Fibroblast of upper back skin (primary cell): ENCODE results near the gene TCEAL4.
"Not testable (repeated sequence)": the region's sequence is repeated elsewhere in the genome, so short reads cannot be mapped to it uniquely, and the experiment has no call there.

ENCODE experiments used
- DNase-seq: peaks from one replicate; pipeline ENCODE4 v3.0.0-alpha.2; 2013

TCEAL4 gene

DNA sequence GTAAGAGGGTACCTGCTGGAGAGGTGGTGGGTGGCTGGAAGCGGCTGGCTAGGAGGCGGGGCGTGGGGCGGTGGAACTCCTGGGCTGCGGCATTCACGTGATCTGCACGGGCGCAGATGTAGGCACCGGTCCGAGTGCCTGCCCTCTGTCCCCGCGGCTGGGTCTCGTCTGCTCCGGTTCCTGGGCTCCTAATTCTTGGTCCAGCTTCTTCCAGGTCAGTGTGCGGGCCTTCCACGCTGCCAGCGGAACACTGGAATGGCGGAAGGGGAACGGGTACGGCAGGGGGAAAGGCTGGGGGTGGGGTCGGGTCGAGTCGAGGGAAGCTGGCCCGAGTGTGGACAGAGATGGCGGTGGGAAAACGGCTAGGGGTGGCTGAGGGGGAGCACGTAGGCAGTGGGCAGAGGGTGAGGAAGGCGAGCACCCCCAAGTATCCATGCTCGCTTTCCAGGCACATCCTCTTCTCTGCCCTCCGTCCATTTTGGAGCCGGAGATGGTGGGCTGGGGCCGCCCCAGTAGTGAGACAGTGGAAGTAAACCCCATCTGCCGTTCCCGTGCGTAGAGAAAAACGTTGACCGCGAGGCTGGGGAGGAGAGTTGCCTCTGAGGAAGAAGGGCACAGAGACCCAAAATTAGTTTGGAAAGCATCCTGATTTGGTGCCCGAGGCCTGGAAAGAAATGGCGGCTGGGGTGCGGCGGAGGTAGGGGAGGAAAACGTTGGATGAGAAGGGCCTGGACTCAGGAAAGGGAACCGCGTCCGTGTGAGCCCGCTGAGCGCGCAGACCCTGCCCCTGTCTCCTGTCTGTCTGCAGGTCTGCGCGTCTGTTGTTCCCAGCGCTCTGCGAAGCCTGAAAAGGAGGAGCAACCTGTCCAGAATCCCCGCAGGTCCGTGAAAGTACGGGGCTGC lies at the start of gene TCEAL4:
TSS of gene TCEAL4 (plus strand) at position 105 of the 903 bp plus-strand sequence. CDS start 1,161 bp downstream, outside the sequence.
- peak; percentile 7 for DNase-seq

GRCh38 chrX:103536071-103536470 lies 49.2 kb upstream of the TCEAL4 start:
- no peak for DNase-seq

- DNase-seq, result no peak
Observed at GRCh38 chrX:103536732-103537131, 48.6 kb upstream of the TCEAL4 start.

DNA sequence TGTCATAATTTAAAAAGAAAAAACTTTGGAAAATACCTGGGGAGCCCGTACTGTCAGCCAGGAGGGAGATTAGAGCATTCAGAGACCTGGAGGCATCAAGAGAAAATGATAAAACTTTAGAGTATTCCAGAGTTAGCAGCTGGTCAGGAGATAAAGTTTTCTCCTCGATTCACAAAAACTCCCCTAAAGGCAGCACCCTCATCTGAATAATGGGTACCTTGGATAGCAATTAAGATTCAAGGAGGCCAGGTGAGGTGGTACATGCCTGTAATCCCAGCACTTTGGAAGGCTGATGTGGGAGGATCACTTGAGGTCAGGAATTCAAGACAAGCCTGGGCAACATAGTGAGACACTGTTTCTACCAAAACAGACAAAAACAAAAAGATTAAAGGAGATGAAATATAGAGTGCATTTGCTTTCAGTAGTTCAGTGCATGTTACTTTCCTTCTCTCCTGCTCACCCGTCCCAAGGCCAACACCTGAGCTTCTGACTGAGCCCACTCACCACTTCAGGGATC lies 47.4 kb upstream of the TCEAL4 start:
- no peak for DNase-seq

DNA sequence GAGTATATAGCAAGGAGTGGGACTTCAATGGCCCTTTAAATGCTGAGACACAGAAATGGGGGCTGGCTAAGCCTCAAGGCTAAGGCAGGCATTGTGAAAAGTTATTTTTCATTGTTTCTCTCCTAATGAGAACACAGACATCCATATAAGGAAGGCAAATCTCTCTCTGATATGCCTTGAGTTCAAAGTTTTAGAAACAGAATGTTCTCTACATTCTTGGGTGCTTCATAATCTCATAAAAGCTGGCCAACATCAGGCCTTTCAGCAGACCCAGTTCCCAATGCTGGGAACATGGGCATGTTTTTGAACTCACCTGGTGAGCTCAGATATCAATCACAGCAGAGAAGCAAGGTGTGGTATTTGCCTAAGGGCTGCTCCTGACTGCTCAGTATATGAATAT lies 46.6 kb upstream of the TCEAL4 start:
- peak; percentile 24 for DNase-seq

- DNase-seq, result no peak
Observed at GRCh38 chrX:103539695-103540094, 45.6 kb upstream of the TCEAL4 start.

GRCh38 chrX:103540145-103540544 lies 45.2 kb upstream of the TCEAL4 start:
- peak; percentile 39 for DNase-seq

- no peak for DNase-seq
Observed at GRCh38 chrX:103549916-103550315, 35.4 kb upstream of the TCEAL4 start.

- no peak for DNase-seq
Observed at GRCh38 chrX:103550415-103551051, 34.8 kb upstream of the TCEAL4 start.

- no peak for DNase-seq
Observed at GRCh38 chrX:103552236-103552635, 33.1 kb upstream of the TCEAL4 start.

- DNase-seq, result peak; percentile 66
Observed at GRCh38 chrX:103554687-103555424, 30.5 kb upstream of the TCEAL4 start.

DNA sequence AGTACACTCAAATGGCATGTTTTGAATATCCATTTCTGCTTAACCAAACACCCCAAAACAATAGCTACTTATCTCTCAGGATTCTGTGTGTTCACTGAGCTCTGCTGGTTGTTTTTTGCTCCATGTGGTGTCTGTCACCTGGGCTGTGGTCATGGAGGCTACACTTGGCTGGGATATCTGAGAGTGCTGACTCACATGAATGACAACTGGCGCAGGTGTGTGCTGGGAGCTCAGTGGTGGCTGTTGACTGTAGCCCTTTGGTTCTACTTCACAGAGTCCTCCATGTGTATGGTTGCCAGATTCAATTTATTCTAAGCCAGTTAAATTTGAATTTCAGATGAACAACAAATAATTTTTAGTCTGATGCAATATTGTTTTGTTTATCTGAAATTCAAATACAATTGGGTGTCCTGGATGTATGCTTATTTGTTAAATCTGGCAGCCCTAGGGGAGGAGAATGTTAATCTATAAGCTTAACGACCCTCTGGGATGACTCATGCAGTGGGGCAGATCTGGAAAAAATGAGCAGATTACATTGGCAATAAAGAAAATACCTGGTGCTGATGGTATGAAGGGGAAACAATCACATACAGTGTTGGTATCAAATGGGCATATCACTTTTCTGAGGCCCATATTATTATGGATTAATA lies 28.2 kb upstream of the TCEAL4 start:
- no peak for DNase-seq

DNA sequence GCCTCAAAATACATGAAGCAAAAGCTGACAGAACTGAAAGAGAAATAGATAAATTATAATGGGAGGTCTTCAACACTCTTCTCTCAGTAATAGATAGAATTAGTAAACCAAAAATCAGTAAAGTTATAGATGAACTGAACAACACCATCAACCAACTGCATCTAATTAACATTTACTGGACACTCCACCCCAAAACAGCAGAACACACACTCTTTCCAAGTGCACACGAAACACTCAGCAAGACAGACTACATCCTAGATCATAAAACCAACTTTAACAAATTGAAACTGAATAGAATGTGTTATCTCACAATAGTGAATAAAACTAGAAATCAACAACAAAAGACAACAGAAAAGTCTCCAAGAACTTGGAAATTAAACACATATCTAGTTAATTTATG lies 25.1 kb upstream of the TCEAL4 start:
- DNase-seq, result no peak

- no peak for DNase-seq
Observed at GRCh38 chrX:103562801-103563200, 22.5 kb upstream of the TCEAL4 start.

DNA sequence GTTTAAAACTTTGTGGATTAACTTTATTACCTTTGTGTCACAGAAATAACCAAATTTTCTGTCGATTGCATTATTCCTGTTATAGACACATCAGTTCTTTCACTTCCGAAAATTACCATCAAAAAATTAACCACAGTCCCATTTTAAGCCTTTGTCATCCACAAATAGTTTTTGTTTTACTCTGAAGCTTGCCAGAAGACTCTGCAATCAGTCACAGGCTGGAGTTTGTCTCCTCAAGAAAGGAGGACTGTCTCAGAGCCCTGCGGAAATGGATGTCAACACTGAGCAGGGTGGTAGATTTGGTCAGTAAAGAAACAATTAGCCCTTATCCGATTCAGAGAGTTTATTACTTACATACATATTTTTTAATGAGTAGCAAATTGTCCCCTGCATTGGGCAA lies 20.1 kb upstream of the TCEAL4 start:
- no peak for DNase-seq

DNA sequence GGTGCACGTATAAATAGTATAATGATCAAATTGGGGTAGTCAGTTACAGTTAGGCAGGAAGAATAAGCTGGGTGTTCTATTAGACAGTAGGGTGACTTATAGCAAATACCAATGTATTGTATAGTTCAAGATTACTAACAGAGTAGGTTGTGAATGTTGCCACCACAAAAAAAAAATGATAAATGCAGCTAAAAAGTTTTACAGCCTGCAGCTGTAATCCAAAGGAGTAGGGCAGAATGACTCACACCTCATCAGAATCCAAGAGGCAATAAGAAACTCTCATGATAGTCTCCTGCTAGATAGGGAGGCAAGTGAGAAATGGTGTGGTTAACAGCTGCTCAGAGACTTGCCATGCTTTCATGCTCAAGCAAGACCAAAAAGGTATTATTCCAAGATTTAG lies 19.6 kb upstream of the TCEAL4 start:
- DNase-seq, result peak; percentile 76

DNA sequence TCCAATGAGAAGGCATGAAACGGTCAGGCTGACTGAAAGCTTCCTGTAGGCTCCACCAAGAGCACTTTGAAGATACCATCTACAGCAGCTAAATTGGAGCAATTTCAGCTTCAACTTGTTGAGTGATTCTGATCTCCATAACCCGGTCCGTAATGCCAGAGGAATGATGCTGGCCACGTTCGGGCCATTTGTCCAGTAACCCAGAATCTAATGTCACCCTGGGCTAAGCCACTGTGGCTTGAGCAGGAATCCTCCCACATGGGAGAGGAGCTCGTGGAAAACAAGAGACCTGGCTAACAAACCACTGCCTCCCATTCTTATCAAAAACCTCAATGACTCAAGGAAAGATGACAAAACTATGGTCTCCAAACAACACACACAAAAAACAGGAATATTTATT lies 14.2 kb upstream of the TCEAL4 start:
- DNase-seq, result no peak

GRCh38 chrX:103571726-103572125 lies 13.6 kb upstream of the TCEAL4 start:
- no peak for DNase-seq

DNA sequence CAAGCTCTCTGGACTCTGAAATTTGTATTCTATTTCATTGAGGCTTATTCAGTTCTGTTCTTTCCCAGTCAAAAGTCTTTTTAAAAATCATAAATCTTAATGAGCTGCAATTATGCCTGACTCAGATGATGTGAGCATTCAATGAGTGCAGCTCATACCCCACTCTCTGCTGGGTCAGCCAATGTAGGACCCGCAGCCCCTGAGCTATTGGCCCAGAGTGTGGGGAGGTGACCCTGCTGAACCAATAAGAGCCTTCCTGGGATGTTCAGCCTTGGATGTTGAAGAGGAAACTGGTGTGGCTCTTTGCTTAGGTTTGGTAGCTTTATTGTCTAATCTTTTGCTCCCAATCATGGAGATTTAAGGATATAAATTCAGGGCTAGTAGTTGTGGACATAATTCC lies 12.1 kb upstream of the TCEAL4 start:
- no peak for DNase-seq

- DNase-seq, result no peak
Observed at GRCh38 chrX:103584596-103584995, 719 bp upstream of the TCEAL4 start.

DNA sequence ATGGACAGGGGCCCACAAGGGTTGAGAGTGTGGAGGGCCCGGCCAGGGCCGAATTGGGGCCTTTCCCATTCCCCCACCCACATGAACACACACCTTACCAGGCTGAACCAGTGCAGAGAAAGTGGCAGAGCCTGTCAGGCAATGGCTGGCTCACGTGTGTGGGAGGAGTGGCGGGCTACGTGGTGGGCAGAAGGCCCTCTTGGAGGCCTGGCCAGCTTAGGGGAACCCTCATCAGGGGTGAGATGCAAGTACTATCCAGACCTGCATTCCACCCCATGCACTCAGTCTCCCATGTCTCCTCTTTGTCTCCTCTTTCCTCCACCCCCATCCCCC lies 965 bp downstream of the TCEAL4 start:
- DNase-seq, result no peak

DNA sequence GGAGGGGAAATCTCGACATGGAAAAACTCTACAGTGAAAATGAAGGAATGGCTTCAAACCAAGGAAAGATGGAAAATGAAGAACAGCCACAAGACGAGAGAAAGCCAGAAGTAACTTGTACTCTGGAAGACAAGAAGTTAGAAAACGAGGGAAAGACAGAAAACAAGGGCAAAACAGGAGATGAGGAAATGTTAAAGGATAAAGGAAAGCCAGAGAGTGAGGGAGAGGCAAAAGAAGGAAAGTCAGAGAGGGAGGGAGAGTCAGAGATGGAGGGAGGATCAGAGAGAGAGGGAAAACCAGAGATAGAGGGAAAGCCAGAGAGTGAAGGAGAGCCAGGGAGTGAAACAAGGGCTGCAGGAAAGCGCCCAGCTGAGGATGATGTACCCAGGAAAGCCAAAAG lies 1.3 kb downstream of the TCEAL4 start:
- DNase-seq, result no peak

DNA sequence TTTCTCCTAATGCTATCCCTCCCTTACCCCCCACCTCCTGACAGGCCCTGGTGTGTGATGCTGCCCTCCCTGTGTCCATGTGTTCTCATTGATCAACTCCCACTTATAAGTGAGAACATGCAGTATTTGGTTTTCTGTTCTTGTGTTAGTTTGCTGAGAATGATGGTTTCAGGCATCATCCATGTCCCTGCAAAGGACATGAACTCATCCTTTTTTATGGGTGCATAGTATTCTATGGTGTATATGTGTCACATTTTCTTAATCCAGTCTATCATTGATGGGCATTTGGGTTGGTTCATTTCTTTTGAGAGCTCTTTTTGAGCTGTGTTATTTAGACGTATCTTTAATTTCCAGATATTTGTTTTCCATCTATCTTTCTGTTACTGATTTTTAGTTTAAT lies 7.0 kb downstream of the TCEAL4 start:
- not testable (repeated sequence) for DNase-seq
